GM19467 (cell line): ENCODE results near the gene MIR17HG.
"Not testable (repeated sequence)": the region's sequence is repeated elsewhere in the genome, so short reads cannot be mapped to it uniquely, and the experiment has no call there.

ENCODE experiments used
- ATAC-seq: cut with Tn5 transposase; IDR thresholded peaks from one replicate; pipeline ENCODE4 v1.9.1; 2021; ENCODE audit warnings: mild to moderate bottlenecking, moderate library complexity; ENCODE audit not compliant: unreplicated experiment

Gene MIR17HG

DNA sequence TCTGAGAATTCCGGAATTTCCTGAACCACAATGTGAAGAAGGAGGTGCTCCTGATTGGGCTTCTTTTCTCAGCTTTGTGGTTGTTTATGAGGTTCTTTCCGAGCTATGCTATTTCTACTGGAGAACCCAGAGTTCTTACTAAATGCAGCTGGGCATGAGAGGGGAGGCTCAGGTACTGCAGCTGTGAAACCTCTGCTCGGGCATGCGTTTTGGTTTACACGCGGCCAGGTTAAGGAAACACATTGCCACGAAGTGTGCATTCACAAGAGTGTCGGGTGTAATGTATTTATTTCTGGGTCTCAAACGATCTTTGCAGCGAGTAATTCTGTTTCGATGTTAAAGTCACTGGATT lies 661 bp upstream of the MIR17HG start:
- peak; percentile 24 for ATAC-seq

DNA sequence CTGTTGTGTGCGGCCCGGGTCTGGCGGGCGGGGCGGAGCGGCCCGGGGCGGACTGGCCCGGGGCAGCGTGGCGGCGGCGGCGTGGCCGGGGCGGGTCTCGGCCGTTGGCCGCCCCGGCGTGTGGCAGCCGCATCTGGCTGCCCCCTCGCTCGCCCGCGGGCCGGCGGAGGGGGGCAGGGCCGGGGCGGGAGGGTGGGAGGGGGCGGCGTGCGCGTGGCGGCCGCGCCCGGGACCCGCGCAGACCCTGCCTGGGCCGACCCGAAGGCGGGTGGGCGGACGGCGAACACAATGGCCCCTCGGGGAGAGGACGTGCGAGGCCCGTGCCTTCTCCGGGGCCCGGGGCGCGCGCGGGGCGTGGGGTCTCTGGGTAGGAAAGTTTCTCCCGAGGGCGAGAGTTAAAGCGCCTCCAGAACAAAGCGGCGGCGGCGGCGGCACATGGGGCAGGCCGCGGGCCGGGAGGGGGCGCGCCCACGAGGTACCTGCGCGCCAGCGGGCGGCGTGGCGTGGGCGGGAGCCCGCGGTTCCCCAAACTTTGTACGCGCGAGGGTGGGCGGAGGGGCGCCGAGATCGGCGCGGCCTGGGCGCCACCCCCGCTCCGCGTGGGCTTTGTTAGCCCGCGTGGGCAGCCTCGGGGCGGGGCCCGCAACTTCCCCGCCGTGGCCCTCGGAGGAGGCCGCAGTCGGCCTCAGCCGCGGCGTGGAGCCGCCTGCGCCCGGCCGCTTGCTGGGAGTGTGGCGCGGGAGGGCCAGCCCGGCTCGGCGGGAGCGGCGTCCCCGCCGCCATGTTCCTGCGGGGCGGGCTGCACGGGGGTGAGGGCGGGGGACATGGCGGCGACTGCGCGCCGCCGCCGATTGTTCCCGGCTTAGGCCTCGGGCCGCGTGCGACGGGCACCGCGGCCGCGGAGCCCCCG lies 764 bp downstream of the MIR17HG start:
- peak; percentile 33 for ATAC-seq

DNA sequence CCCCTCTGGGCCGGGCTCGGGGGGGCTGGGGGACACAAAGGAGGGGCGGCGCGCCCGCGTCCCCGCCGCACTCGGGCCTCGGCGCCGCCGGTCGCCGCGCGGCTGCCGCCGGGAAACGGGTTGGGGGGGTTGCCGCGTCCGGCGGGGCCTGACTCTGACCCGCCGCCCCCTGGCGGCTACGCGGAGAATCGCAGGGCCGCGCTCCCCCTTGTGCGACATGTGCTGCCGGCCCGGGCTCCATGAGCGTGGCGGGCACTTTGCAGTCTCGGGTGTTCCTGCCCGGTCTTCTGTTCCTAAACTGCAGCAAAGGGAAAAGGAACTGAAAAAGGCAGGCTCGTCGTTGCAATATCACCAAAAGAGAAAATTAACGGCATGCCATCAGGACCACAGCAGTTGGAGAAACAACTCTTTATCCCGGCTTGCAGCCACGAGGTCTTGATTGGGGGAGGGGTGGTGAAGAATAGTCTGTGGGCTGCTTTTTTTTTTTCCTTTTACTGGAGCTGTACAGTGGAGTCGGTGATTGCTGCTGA lies 1.5 kb downstream of the MIR17HG start:
- ATAC-seq, result peak; percentile 51

DNA sequence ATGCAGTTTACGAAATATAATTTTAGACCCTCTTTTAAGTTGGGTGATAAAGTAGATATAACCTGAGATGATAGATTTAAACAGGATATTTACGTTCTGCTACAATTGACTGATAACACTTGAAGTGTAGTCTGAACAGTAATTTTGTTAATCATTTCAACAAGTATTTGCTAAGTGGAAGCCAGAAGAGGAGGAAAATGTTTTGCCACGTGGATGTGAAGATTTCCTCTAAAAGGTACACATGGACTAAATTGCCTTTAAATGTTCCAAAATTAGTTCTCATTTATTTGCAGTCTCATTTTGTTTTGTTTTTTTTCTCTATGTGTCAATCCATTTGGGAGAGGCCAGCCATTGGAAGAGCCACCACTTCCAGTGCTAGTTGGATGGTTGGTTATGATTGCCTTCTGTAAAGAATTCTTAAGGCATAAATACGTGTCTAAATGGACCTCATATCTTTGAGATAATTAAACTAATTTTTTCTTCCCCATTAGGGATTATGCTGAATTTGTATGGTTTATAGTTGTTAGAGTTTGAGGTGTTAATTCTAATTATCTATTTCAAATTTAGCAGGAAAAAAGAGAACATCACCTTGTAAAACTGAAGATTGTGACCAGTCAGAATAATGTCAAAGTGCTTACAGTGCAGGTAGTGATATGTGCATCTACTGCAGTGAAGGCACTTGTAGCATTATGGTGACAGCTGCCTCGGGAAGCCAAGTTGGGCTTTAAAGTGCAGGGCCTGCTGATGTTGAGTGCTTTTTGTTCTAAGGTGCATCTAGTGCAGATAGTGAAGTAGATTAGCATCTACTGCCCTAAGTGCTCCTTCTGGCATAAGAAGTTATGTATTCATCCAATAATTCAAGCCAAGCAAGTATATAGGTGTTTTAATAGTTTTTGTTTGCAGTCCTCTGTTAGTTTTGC lies 2.8 kb downstream of the MIR17HG start:
- no peak for ATAC-seq

DNA sequence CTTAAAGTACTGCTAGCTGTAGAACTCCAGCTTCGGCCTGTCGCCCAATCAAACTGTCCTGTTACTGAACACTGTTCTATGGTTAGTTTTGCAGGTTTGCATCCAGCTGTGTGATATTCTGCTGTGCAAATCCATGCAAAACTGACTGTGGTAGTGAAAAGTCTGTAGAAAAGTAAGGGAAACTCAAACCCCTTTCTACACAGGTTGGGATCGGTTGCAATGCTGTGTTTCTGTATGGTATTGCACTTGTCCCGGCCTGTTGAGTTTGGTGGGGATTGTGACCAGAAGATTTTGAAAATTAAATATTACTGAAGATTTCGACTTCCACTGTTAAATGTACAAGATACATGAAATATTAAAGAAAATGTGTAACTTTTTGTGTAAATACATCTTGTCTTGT lies 3.6 kb downstream of the MIR17HG start:
- no peak for ATAC-seq

DNA sequence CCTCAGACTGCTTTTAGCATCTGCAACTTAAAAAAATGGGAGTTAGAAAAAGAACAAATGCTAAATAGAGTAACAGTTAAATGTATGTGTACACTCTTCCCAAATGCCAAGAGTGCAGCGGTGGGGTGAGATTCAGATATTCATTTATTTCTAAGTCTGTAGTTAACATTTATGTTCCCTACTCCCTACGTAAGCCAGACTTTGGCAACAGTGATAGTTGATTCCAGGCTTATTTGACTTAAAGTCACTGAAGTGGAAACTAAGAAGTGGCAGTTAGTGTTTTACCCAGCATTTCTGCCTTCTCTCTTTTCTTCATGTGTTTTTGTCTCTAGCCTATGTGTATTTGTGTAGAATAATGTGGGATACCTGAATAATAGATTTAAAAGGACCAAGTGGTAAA lies 4.5 kb downstream of the MIR17HG start:
- ATAC-seq, result no peak

DNA sequence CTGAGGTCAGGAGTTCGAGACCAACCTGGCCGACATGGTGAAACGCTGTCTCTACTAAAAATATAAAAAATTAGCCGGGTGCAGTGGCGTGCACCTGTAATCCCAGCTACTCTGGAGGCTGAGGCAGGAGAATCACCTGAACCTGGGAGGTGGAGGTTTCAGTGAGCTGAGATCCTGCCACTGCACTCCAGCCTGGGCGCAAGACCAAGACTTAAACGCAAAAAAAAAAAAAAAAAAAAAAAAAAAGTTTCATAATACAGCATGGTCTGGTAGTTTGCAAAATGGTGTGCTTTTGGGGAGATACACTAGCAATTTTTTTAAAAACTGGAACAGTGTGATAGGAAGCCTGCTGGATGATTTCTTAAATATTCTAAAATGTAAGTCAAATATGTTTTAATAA lies 5.4 kb downstream of the MIR17HG start:
- not testable (repeated sequence) for ATAC-seq

DNA sequence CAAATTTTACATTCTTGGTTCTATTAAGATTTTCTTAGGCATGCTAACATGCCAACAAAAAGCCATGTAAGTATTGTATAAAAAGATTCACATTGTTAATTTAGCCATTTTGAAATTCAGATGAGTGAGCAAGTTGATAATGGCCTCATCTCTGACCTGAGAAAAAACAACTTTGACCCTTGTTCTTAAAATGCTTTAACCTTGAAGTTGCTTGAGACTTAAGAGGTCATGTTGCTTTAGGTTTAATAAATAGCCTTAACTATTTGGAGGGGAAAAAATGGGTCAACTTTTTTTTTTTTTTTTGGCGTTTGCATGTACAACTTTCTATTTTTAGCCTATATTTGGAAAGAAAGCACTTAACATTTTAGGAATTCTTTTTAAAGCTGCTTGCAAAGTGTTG lies 6.0 kb downstream of the MIR17HG start:
- ATAC-seq, result no peak

DNA sequence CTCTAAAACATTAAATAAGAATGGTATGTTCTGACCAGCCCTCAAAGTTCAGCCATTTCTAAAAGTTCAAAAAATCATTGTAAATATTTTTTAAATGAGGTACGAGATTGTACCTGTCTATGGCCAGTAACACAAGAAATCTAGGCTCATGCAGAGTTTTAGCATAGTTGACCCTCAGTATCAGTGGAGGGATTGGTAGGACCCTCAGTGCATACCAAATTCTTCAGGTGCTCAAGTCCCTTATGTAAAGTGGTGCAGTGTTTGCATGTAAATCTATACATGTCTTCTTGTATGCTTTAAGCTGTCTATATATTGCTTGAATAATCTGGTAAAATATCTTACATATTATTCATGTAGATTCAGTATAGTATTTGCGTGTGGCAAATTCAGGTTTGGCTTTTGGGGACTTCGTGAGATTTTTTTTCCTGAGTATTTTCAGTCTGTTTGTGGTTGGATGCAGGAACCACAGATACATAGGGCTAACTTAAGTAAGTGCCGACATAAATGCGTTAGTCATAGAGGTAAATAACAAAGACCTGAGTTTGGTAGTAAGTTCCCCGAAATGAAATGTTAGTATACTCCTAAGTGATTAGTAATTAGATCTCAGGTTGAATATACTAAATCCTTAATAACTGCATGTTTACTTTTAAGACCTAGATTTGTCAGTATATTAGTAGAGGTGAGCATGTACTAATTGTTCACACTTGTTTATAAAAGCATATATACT lies 7.8 kb downstream of the MIR17HG start:
- no peak for ATAC-seq

DNA sequence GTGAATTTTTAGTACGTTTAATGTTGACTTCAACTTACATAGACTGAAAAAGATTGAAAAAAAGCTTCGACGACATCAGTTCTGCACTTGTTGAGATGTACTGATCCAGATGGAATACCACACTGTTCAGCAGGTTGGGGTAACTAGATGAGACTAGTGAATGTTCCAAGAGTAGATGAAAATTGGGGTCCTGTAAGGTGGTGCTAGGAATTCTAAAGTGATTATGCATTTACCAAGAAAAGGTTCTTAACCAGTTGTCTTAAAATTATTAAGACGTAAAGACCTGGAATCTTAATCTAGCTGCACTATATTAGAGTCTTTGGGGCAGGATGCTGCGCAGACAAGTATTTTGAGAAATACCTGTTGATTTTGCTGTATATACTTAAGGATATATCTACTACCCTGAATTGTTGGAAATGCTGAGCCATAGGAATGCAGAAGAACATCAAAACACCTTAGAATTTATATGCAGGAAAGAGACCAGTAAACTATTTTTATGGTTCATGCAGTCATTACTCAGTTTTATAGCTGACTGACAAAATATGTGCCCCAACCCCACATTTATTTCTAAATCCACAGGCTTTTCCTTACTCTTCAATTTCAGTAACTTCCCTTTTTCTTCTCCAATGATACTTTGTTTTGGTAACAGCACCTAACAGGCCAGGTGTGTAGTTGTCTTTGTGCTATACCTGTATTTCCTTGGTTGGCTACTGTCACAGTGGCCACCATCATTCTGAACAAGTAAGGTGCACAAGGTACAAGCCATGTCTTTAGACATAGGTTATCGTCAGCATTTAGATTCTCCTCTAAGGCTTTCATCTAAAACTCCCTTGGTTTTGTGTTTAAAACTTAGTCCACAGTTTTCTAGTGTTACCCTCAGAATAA lies 8.6 kb downstream of the MIR17HG start:
- no peak for ATAC-seq

DNA sequence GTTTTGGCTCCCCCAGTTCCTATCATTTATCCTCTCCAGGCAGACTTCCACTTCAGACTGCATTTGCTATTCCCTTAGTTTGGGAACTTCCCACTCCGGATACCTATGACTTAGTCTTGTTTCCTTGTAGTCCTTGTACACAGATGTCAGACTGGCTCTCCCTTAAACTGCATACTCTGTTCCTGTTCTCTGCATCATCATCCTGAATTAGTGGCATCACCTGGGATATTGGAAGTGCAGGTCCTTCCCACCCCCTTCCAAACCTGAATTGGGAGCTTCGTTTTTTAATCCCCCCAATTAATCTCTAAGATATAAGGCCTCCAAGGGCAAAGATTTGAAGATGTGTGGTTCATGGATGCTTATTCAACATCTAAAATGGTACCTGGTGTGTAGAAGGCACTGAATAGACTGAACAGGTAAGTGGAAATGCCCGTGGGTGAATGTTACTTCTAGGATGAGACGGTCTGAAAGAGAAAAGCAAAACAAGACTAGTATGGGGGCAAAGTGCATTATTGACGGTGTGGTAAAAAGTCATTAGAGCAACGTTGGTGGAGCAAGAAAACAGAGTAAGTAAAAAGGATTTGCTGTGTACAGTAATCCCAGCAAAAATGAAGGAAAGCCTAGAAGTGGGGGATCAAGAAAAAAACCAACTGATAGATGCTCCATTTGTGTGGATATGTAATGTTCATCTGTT lies 9.6 kb downstream of the MIR17HG start:
- ATAC-seq, result no peak

DNA sequence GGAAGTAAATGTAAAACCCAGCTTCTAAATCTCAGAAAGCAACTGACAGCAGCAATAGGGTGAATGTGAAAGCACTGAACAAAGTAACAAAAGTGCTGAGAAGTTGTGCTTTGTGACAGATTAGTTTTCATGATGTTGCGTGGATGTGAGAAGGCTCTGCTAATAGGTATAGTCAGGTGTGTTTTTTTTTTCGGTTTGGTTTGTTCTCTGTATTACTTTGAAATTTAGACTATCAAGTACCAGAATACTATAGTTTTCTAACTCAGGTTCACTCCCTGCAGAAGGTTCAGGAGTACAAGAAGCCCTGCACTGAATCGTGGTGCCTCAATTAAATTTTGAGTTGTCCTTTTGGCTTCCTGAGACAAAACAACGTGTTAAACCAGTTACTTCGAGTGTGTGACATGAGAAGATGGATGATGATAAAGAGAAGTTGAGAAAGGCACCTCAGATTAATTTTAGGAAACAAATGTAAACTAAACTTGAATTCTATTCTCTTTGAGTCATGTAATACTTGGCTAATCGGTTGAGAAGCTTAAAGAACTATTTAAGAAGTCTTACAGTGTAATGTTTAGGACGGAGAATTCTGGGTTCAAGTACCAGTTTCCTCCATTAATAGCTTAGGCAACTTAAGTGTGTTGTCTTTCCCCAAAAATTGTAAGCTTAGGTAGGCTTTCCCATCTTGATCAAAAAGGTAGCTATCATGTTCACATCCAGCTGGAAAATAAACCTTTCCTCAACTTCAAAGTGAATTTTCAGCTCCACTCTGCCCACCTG lies 10.3 kb downstream of the MIR17HG start:
- no peak for ATAC-seq

DNA sequence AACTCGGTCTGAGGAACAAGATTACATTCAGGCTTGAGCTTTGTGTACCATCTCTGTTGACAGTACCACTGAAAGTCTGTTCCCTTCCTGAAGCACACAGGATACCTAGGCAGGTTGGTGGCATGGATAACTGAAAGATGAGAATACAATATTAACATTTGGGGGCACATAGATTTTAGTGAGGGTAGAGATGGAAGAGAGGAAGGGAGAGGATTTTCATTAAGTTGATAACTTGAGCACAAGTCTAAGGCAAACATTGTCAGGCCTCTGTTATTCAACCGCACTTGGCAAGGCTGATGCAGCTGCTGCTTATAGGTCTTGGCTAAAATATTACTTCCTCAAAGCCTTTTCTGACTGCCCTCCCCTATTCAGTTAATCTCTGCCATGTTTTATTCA lies 10.9 kb downstream of the MIR17HG start:
- no peak for ATAC-seq

DNA sequence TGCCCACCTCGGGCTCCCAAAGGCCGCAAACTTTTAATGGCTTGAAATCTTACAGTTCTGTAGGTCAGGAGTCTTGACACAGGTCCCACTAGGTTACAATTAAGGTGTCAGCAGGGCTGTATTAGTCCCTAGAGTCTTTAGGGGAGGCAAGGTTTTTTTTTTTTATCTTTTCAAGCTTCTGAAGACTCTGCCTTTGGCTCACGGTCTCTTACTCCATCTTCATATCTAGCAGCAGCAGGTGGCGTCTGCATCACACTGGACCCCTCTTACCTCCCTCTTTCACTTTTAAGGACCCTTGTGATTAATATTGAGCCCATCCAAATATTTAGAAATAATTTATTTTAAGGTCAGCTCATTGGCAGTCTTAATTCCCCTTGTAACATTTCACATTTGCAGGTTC lies 11.6 kb downstream of the MIR17HG start:
- ATAC-seq, result no peak

DNA sequence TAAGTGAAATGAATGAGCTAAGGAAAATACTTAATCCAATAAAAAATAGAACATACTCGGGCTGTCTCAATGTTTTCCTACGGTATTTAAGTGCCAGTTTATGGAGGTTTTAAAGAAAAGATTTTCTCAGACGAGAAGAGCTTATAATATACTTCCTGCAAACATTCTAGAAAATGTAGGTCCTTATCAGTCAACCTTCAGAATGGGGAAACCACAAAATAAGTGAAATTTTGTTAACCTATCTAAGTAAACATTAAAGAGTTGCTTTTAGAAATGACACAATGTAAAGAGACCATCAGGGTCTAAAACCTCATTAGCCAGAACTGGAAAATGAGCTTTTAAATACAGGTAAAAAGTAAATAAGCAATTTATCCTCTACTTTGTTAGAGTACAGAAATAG lies 12.1 kb downstream of the MIR17HG start:
- ATAC-seq, result no peak

DNA sequence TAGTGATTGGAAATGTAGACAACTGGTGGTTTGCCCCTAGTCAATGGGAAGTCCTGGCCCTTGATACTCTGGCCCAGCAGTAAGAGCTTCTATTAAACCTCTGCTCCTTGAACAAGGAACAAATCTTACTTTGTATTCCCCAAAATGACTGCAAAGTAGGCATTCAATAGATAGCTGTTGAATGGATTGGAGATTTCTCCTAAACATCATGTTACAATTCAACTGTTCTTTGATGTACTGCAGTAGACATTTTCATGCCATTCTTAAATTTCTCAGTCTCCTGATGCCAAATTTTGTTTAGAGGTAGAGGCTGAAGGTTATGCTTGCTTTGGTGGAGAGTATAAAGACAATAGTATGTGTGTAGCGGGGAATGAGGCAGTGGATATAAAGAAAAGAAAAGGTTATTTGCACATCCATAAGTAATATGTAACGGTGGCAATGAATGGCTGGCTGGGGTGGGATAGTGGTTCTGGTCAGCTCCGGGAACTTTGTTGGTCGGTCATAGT lies 12.8 kb downstream of the MIR17HG start:
- no peak for ATAC-seq

DNA sequence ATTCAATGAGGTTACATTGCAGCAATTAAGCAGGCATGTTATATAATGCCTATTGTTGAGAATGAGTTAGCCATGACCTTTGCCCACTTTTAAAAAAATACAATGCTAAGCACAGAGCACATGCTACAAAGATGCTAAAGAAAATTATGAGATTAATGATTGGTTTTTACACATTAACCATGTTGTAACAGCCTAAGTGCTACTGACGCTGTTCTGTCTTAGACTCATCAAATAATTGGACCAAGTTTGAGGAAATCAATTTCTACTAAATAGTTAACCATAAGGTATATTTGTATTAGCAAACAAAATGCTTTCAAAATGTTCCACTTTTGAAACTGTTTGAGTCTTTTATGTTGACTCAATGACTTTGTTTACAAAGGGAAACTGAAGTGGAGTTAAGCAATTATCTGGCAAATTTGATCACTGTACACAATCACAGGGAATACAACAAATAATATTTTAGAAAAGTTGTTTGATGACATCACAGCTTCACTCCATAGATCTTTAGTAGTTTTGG lies 14.3 kb downstream of the MIR17HG start:
- ATAC-seq, result no peak

DNA sequence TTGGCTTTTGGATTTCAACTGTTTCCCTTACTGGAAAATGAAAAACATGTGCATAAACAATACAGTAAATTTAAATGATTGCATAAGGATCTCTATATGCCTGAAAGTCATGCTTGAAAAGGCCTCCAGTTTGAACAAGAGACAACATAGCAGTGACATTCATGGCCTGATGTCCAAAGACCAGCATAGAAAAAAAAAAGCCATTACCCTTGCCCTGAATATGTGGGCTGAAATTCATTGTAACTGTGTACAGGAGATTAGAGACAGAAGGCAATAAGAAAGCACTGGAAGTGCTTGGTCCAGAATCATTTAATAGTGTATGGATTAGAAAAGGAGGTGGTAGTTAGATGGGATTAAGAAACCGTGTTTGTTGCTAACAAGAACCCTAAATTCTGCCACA lies 15.4 kb downstream of the MIR17HG start:
- ATAC-seq, result no peak
